GF-D8 (cell line): Measurements from ENCODE around the gene IDH3G.
"Not testable (repeated sequence)": the region's sequence is repeated elsewhere in the genome, so short reads cannot be mapped to it uniquely, and the experiment has no call there.

Experiments used
- DNase-seq: peaks from one replicate; lab custom pipeline; 2025; lab: John Stamatoyannopoulos, UW

IDH3G gene

GRCh38 chrX:153794018-153794896, at the start of gene IDH3G, which contains the start of gene SSR4:
Gene IDH3G (minus strand): TSS chrX:153794375. CDS start chrX:153794326, 49 bp downstream.
Gene SSR4 (plus strand): TSS chrX:153794668. CDS start chrX:153794688, 20 bp downstream.
- DNase-seq = peak; percentile 82

- DNase-seq = no peak
Measured at GRCh38 chrX:153836921-153837320, 42.7 kb upstream of the IDH3G start.

- no peak for DNase-seq
Measured at GRCh38 chrX:153832728-153833127, 38.6 kb upstream of the IDH3G start.

- DNase-seq = no peak
Measured at GRCh38 chrX:153831429-153832150, 37.4 kb upstream of the IDH3G start.

GRCh38 chrX:153830640-153831428, 36.7 kb upstream of the IDH3G start:
- DNase-seq = no peak

GRCh38 chrX:153829799-153830639, 35.8 kb upstream of the IDH3G start, which contains the start of gene PDZD4:
Gene PDZD4 (minus strand): TSS chrX:153830544. CDS start chrX:153830298, 246 bp downstream.
- no peak for DNase-seq

GRCh38 chrX:153829549-153829798, 35.3 kb upstream of the IDH3G start:
- no peak for DNase-seq

GRCh38 chrX:153828723-153829548, 34.8 kb upstream of the IDH3G start:
- DNase-seq = no peak

GRCh38 chrX:153828308-153828707, 34.1 kb upstream of the IDH3G start:
- DNase-seq = no peak

GRCh38 chrX:153827903-153828302, 33.7 kb upstream of the IDH3G start:
- no peak for DNase-seq

- no peak for DNase-seq
Measured at GRCh38 chrX:153827016-153827415, 32.8 kb upstream of the IDH3G start.

- DNase-seq = no peak
Measured at GRCh38 chrX:153825042-153825441, 30.9 kb upstream of the IDH3G start.

GRCh38 chrX:153824348-153824747, 30.2 kb upstream of the IDH3G start:
- no peak for DNase-seq

GRCh38 chrX:153821066-153821465, 26.9 kb upstream of the IDH3G start:
- DNase-seq = no peak

GRCh38 chrX:153820601-153821000, 26.4 kb upstream of the IDH3G start:
- DNase-seq = no peak

- DNase-seq = no peak
Measured at GRCh38 chrX:153819384-153820040, 25.3 kb upstream of the IDH3G start.

GRCh38 chrX:153818571-153819383, 24.6 kb upstream of the IDH3G start:
- no peak for DNase-seq

- not testable (repeated sequence) for DNase-seq
Measured at GRCh38 chrX:153818064-153818463, 23.9 kb upstream of the IDH3G start.
